HL-60 (cell line): ENCODE measurements around the gene UNC45A.

ENCODE experiments used
- CTCF ChIP-seq: IDR thresholded peaks from one replicate; pipeline ENCODE4 v1.5.1; 2011; ENCODE audit warnings: low read length, control low read depth, inconsistent platforms; ENCODE audit not compliant: insufficient read depth
- GABPA ChIP-seq: IDR thresholded peaks from 2 replicates; pipeline ENCODE4 v1.6.1; 2012; ENCODE audit warnings: low read depth
- POLR2AphosphoS5 ChIP-seq: IDR thresholded peaks from 2 replicates; pipeline ENCODE4 v1.6.1; 2012; ENCODE audit warnings: low read depth

GRCh38 chr15:90994059-90994416 is 59.0 kb downstream of the UNC45A start:
- no peak for TF ChIP-seq POLR2AphosphoS5
- TF ChIP-seq GABPA: no peak
- TF ChIP-seq CTCF: no peak
